Stomach (tissue), 4 donors: ENCODE data around the gene INPP1.

ENCODE experiments used
- EP300 ChIP-seq: sonication (generic); formaldehyde crosslinking; IDR thresholded peaks from one replicate; pipeline ENCODE4 v1.6.1; 2017; ENCODE audit warnings: antibody characterized with exemption
- POLR2A ChIP-seq, 4 donors: fragments of 450-650 bp; IDR thresholded peaks; one replicate each; pipeline ENCODE4 v1.6.1; 2016; ENCODE audit warnings: antibody characterized with exemption in 4 of 4, control low read depth in 2 of 4, mild to moderate bottlenecking in 1 of 4, moderate library complexity in 1 of 4
- POLR2AphosphoS5 ChIP-seq, 3 donors: sonication (generic); formaldehyde crosslinking; IDR thresholded peaks; one replicate each; pipeline ENCODE4 v1.6.1; 2016; ENCODE audit warnings: antibody characterized with exemption in 3 of 3
- TF ChIP-seq, protein P1 (sequence below), 7 experiments: fragments of 450-650 bp in 4 of 7; fragments of 200-600 bp in 3 of 7; sonication (generic) in 3 of 7; IDR thresholded peaks; one replicate each; pipeline ENCODE4 v1.5.1; 2016 to 2019; ENCODE audit warnings: antibody characterized with exemption in 7 of 7, control low read depth in 2 of 7, mild to moderate bottlenecking in 1 of 7

DNA sequence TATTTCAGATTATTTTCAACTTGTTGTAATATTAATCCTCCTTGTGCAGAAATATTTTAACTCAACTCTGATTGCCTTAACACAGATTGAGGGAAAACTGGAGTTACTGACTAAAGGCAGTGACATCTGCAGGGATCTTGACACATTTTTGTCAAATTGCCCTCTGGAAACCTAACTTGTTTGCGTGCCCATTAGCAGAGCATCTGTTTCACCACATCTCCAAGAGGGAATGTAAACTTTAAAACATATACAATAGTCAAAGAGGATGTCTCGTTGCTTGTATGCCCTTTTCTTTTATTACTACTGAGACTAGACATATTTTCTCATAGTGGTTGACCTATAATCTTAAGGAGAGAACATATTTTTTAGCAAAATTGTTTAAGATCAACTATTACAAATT, 14.2 kb downstream of the INPP1 start:
- TF ChIP-seq EP300 (no peak), POLR2A (IDR thresholded peaks at IDR 0.05) (no peak), POLR2AphosphoS5 (IDR thresholded peaks at IDR 0.05) (no peak)
- TF ChIP-seq, protein P1, sequence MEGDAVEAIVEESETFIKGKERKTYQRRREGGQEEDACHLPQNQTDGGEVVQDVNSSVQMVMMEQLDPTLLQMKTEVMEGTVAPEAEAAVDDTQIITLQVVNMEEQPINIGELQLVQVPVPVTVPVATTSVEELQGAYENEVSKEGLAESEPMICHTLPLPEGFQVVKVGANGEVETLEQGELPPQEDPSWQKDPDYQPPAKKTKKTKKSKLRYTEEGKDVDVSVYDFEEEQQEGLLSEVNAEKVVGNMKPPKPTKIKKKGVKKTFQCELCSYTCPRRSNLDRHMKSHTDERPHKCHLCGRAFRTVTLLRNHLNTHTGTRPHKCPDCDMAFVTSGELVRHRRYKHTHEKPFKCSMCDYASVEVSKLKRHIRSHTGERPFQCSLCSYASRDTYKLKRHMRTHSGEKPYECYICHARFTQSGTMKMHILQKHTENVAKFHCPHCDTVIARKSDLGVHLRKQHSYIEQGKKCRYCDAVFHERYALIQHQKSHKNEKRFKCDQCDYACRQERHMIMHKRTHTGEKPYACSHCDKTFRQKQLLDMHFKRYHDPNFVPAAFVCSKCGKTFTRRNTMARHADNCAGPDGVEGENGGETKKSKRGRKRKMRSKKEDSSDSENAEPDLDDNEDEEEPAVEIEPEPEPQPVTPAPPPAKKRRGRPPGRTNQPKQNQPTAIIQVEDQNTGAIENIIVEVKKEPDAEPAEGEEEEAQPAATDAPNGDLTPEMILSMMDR (IDR thresholded peaks at IDR 0.05) = no peak
